Measurements from ENCODE around the gene CGB1.
"Not testable (repeated sequence)": the region's sequence is repeated elsewhere in the genome, so short reads cannot be mapped to it uniquely, and the experiment has no call there.

The CGB1 gene

GRCh38 chr19:49031642-49032301, 4.9 kb downstream of the CGB1 start, which contains the start of gene CGB2:
TSS of gene CGB2 (plus strand) at chr19:49031890. CDS start at chr19:49032096, 206 bp downstream.
- not testable (repeated sequence) for H3K36me3 ChIP-seq (ENCODE audit: insufficient read depth, low read length); H3K9me3 ChIP-seq (replicated peaks; ENCODE audit: low read length); H3K9ac ChIP-seq (ENCODE audit: low read depth, low read length); H3K4me2 ChIP-seq (ENCODE audit: low read length); H3K4me3 ChIP-seq (ENCODE audit: low read length); H3K4me1 ChIP-seq (ENCODE audit: control insufficient read depth, insufficient read depth, low read length); H3K27me3 ChIP-seq (ENCODE audit: control insufficient read depth, insufficient read depth, low read length)

- H3K36me3 ChIP-seq (ENCODE audit: insufficient read depth, low read length); H3K4me2 ChIP-seq (ENCODE audit: low read length); H3K9ac ChIP-seq (ENCODE audit: low read depth, low read length): not testable (repeated sequence)
Observed at GRCh38 chr19:49030323-49030722, 6.4 kb downstream of the CGB1 start.

GRCh38 chr19:49029749-49030148, 6.9 kb downstream of the CGB1 start:
- not testable (repeated sequence) for H3K27me3 ChIP-seq (ENCODE audit: control insufficient read depth, insufficient read depth, low read length); H3K4me2 ChIP-seq (ENCODE audit: low read length); H3K36me3 ChIP-seq (ENCODE audit: insufficient read depth, low read length); H3K9ac ChIP-seq (ENCODE audit: low read depth, low read length); H3K9me3 ChIP-seq (replicated peaks; ENCODE audit: low read length); H3K4me3 ChIP-seq (ENCODE audit: low read length)
- H3K4me1 ChIP-seq (ENCODE audit: control insufficient read depth, insufficient read depth, low read length) = peaks cover 11% of the 10 kb centered on the region

More at GRCh38 chr19:49030323-49030722, 6.4 kb downstream of the CGB1 start:
- not testable (repeated sequence) for H3K9me3 ChIP-seq (replicated peaks; ENCODE audit: low read length); H3K4me3 ChIP-seq (ENCODE audit: low read length); H3K27me3 ChIP-seq (ENCODE audit: control insufficient read depth, insufficient read depth, low read length)
- H3K4me1 ChIP-seq (ENCODE audit: control insufficient read depth, insufficient read depth, low read length) = peaks cover 11% of the 10 kb centered on the region

GRCh38 chr19:49028686-49029085, 8.0 kb downstream of the CGB1 start:
- H3K27me3 ChIP-seq (ENCODE audit: control insufficient read depth, insufficient read depth, low read length); H3K4me2 ChIP-seq (ENCODE audit: low read length); H3K9me3 ChIP-seq (replicated peaks; ENCODE audit: low read length); H3K4me3 ChIP-seq (ENCODE audit: low read length); H3K36me3 ChIP-seq (ENCODE audit: insufficient read depth, low read length); H3K9ac ChIP-seq (ENCODE audit: low read depth, low read length): not testable (repeated sequence)
- peaks cover 11% of the 10 kb centered on the region for H3K4me1 ChIP-seq (ENCODE audit: control insufficient read depth, insufficient read depth, low read length)

GRCh38 chr19:49025599-49025998, 11.1 kb downstream of the CGB1 start:
- H3K36me3 ChIP-seq (ENCODE audit: insufficient read depth, low read length); H3K27me3 ChIP-seq (ENCODE audit: control insufficient read depth, insufficient read depth, low read length); H3K9ac ChIP-seq (ENCODE audit: low read depth, low read length); H3K4me2 ChIP-seq (ENCODE audit: low read length); H3K9me3 ChIP-seq (replicated peaks; ENCODE audit: low read length); H3K4me3 ChIP-seq (ENCODE audit: low read length): not testable (repeated sequence)
- H3K4me1 ChIP-seq (ENCODE audit: control insufficient read depth, insufficient read depth, low read length) = peaks cover 11% of the 10 kb centered on the region

- H3K4me3 ChIP-seq (ENCODE audit: low read length); H3K9ac ChIP-seq (ENCODE audit: low read depth, low read length); H3K36me3 ChIP-seq (ENCODE audit: insufficient read depth, low read length); H3K9me3 ChIP-seq (replicated peaks; ENCODE audit: low read length); H3K4me2 ChIP-seq (ENCODE audit: low read length); H3K27me3 ChIP-seq (ENCODE audit: control insufficient read depth, insufficient read depth, low read length): not testable (repeated sequence)
- peaks cover 11% of the 10 kb centered on the region for H3K4me1 ChIP-seq (ENCODE audit: control insufficient read depth, insufficient read depth, low read length)
Observed at GRCh38 chr19:49025088-49025487, 11.6 kb downstream of the CGB1 start.

GRCh38 chr19:49024233-49024632, 12.5 kb downstream of the CGB1 start, which contains the start of gene CGB3:
TSS of gene CGB3 (minus strand) at chr19:49024333. CDS start at chr19:49023971, 362 bp downstream.
- H3K27me3 ChIP-seq (ENCODE audit: control insufficient read depth, insufficient read depth, low read length); H3K4me1 ChIP-seq (ENCODE audit: control insufficient read depth, insufficient read depth, low read length); H3K36me3 ChIP-seq (ENCODE audit: insufficient read depth, low read length); H3K9me3 ChIP-seq (replicated peaks; ENCODE audit: low read length); H3K4me3 ChIP-seq (ENCODE audit: low read length); H3K9ac ChIP-seq (ENCODE audit: low read depth, low read length); H3K4me2 ChIP-seq (ENCODE audit: low read length): not testable (repeated sequence)

- no peaks in the 10 kb centered on the region for H3K9me3 ChIP-seq (replicated peaks; ENCODE audit: low read length)
- no peaks in the 10 kb centered on the region for H3K36me3 ChIP-seq (ENCODE audit: insufficient read depth, low read length)
- no peaks in the 10 kb centered on the region for H3K27me3 ChIP-seq (ENCODE audit: control insufficient read depth, insufficient read depth, low read length)
- H3K4me3 ChIP-seq (ENCODE audit: low read length) = no peak overlapping the region
- H3K9ac ChIP-seq (ENCODE audit: low read depth, low read length) = no peak overlapping the region
- H3K4me2 ChIP-seq (ENCODE audit: low read length) = no peak overlapping the region
- H3K4me1 ChIP-seq (ENCODE audit: control insufficient read depth, insufficient read depth, low read length) = peaks cover 24% of the 10 kb centered on the region
Observed at GRCh38 chr19:49022116-49022515, 14.6 kb downstream of the CGB1 start.

GRCh38 chr19:49020931-49021895, 15.5 kb downstream of the CGB1 start:
- Histone ChIP-seq H3K4me3 (ENCODE audit: low read length) (no peak overlapping the region), H3K9ac (ENCODE audit: low read depth, low read length) (no peak overlapping the region), H3K4me1 (ENCODE audit: control insufficient read depth, insufficient read depth, low read length) (peaks cover 24% of the 10 kb centered on the region), H3K36me3 (ENCODE audit: insufficient read depth, low read length) (no peaks in the 10 kb centered on the region), H3K27me3 (ENCODE audit: control insufficient read depth, insufficient read depth, low read length) (no peaks in the 10 kb centered on the region), H3K9me3 (replicated peaks; ENCODE audit: low read length) (no peaks in the 10 kb centered on the region), H3K4me2 (ENCODE audit: low read length) (no peak overlapping the region)

GRCh38 chr19:49020342-49020741, 16.4 kb downstream of the CGB1 start:
- no peaks in the 10 kb centered on the region for H3K27me3 ChIP-seq (ENCODE audit: control insufficient read depth, insufficient read depth, low read length)

GRCh38 chr19:49019242-49019932, 17.3 kb downstream of the CGB1 start:
- Histone ChIP-seq H3K9ac (ENCODE audit: low read depth, low read length) (peak overlapping the region; percentile 59), H3K9me3 (replicated peaks; ENCODE audit: low read length) (no peaks in the 10 kb centered on the region), H3K27me3 (ENCODE audit: control insufficient read depth, insufficient read depth, low read length) (no peaks in the 10 kb centered on the region), H3K4me2 (ENCODE audit: low read length) (peak overlapping the region; percentile 93), H3K36me3 (ENCODE audit: insufficient read depth, low read length) (peaks cover 16% of the 10 kb centered on the region), H3K4me3 (ENCODE audit: low read length) (peak overlapping the region; percentile 68), H3K4me1 (ENCODE audit: control insufficient read depth, insufficient read depth, low read length) (peaks cover 21% of the 10 kb centered on the region)

More at GRCh38 chr19:49020342-49020741, 16.4 kb downstream of the CGB1 start:
- no peak overlapping the region for H3K4me3 ChIP-seq (ENCODE audit: low read length)
- H3K36me3 ChIP-seq (ENCODE audit: insufficient read depth, low read length) = peaks cover 7% of the 10 kb centered on the region
- no peak overlapping the region for H3K4me2 ChIP-seq (ENCODE audit: low read length)
- H3K9me3 ChIP-seq (replicated peaks; ENCODE audit: low read length) = no peaks in the 10 kb centered on the region
- H3K4me1 ChIP-seq (ENCODE audit: control insufficient read depth, insufficient read depth, low read length) = peaks cover 21% of the 10 kb centered on the region
- H3K9ac ChIP-seq (ENCODE audit: low read depth, low read length) = no peak overlapping the region

All from skeletal muscle satellite cell (primary cell).